ENCODE data around the gene ABCB10.

Gene ABCB10

DNA sequence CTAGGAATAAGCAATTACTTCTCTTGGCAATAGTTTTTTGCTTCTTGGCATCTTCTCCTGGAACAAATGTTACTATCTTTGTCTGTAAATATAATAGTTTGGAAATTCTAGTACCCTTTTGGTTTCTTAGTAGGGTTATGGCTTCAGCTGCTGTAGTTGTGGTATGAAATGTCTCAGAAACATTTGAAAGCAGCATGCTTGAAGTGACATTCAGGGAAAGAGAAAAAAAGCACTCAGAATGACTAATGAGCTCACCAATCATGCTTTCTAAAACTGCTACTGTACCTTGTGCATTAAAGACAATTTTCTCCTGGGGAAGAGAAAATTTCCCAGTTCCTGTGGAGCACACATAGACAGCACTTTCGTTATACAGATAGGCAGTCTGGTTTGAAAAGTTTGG is 71.3 kb downstream of the ABCB10 start:
- Histone ChIP-seq H4K20me1 (ENCODE audit: insufficient read depth) (no peaks in the 10 kb centered on the region), H3K27me3 (ENCODE audit: insufficient read depth, low read depth) (no peaks in the 10 kb centered on the region), H3K4me2 (no peak overlapping the region), H2AFZ (ENCODE audit: low read depth) (no peak overlapping the region), H3K36me3 (ENCODE audit: insufficient read depth) (peaks cover 5% of the 10 kb centered on the region; the same call in 1 of the 2 replicates), H3K27ac (no peak overlapping the region), H3K4me1 (ENCODE audit: low read depth, poor library complexity, severe bottlenecking) (no peaks in the 10 kb centered on the region), H3K9ac (no peak overlapping the region), H3K4me3 (IDR thresholded peaks at IDR 0.05; ENCODE audit: insufficient read depth, low read depth, low read length) (no peak overlapping the region), H3K79me2 (ENCODE audit: insufficient read depth, low read depth) (no peaks in the 10 kb centered on the region)
- TF ChIP-seq, protein P1, sequence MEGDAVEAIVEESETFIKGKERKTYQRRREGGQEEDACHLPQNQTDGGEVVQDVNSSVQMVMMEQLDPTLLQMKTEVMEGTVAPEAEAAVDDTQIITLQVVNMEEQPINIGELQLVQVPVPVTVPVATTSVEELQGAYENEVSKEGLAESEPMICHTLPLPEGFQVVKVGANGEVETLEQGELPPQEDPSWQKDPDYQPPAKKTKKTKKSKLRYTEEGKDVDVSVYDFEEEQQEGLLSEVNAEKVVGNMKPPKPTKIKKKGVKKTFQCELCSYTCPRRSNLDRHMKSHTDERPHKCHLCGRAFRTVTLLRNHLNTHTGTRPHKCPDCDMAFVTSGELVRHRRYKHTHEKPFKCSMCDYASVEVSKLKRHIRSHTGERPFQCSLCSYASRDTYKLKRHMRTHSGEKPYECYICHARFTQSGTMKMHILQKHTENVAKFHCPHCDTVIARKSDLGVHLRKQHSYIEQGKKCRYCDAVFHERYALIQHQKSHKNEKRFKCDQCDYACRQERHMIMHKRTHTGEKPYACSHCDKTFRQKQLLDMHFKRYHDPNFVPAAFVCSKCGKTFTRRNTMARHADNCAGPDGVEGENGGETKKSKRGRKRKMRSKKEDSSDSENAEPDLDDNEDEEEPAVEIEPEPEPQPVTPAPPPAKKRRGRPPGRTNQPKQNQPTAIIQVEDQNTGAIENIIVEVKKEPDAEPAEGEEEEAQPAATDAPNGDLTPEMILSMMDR (conservative IDR thresholded peaks at IDR 0.05; ENCODE audit: low read depth, low read length), result no peak

DNA sequence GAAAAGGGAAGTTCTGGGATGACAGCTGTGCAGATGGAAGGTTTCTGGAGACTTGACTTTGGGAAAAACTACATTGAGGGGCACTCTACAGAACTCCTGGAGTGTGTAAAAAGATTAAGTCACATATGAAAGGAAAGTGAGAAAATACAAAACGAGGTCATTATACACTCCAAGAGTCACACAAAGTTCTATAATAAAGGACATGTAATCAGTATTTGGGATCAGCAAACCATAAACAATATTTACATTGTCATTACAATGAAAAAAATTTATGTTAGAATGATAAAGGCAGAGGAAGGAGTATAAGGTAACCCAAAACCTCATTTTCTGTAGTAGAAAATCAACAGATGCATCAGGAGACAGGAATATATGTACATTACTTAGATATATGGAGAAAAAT is 73.2 kb downstream of the ABCB10 start:
- no peaks in the 10 kb centered on the region for H3K79me2 ChIP-seq (ENCODE audit: insufficient read depth, low read depth)
- no peaks in the 10 kb centered on the region for H3K4me1 ChIP-seq (ENCODE audit: low read depth, poor library complexity, severe bottlenecking)
- H3K4me2 ChIP-seq, result no peak overlapping the region
- no peak overlapping the region for H2AFZ ChIP-seq (ENCODE audit: low read depth)
- H3K9ac ChIP-seq, result no peak overlapping the region
- H4K20me1 ChIP-seq (ENCODE audit: insufficient read depth), result no peaks in the 10 kb centered on the region
- no peak overlapping the region for H3K27ac ChIP-seq
- TF ChIP-seq, protein P1 (conservative IDR thresholded peaks at IDR 0.05; ENCODE audit: low read depth, low read length), result no peak
- peaks cover 5% of the 10 kb centered on the region; the same call in 1 of the 2 replicates for H3K36me3 ChIP-seq (ENCODE audit: insufficient read depth)
- no peaks in the 10 kb centered on the region for H3K27me3 ChIP-seq (ENCODE audit: insufficient read depth, low read depth)
- no peak overlapping the region for H3K4me3 ChIP-seq (IDR thresholded peaks at IDR 0.05; ENCODE audit: insufficient read depth, low read depth, low read length)

DNA sequence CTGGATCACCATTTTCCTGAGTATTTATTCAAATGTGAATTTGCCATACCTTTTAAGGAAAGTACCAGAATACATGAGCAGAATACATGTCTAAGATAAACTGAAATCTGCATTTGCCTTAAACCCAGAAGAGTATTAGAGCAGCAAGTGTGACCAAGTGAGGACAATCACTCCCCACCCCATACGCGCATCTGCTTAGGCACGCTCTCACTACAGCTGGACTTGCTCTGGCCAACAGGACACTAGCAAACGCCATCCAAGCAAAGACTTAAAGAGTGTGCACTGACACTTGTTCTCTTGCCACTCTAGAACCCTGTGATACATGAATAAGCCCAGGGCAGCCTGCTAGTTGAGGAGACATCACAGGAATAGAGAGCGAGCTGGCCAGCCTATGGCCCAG is 76.0 kb downstream of the ABCB10 start:
- Histone ChIP-seq H2AFZ (ENCODE audit: low read depth) (no peak overlapping the region), H4K20me1 (ENCODE audit: insufficient read depth) (no peaks in the 10 kb centered on the region), H3K4me1 (ENCODE audit: low read depth, poor library complexity, severe bottlenecking) (peaks cover 15% of the 10 kb centered on the region), H3K36me3 (ENCODE audit: insufficient read depth) (peaks cover 5% of the 10 kb centered on the region; the same call in 1 of the 2 replicates), H3K4me2 (no peak overlapping the region), H3K27me3 (ENCODE audit: insufficient read depth, low read depth) (no peaks in the 10 kb centered on the region), H3K4me3 (IDR thresholded peaks at IDR 0.05; ENCODE audit: insufficient read depth, low read depth, low read length) (no peak overlapping the region), H3K27ac (no peak overlapping the region), H3K9ac (no peak overlapping the region), H3K79me2 (ENCODE audit: insufficient read depth, low read depth) (no peaks in the 10 kb centered on the region)
- TF ChIP-seq, protein P1 (conservative IDR thresholded peaks at IDR 0.05; ENCODE audit: low read depth, low read length), result no peak

DNA sequence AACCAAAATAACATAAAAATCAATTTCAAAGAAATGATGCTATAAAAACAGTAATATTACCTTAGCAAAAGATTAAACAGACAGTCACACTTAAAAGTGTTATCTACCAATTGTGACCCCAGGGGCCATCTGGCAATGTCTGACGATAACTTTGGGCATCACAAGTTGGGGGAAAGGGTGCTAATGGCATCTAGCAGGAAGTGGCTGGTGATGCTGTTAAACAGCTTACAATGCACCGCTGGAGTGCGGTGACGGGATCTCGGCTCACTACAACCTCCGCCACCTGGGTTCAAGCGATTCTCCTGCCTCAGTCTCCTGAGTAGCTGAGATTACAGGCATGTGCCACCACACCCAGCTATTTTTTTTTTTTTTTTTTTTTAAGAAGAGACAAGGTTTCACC is 78.0 kb downstream of the ABCB10 start:
- H3K9ac ChIP-seq, result no peak overlapping the region
- peaks cover 15% of the 10 kb centered on the region for H3K4me1 ChIP-seq (ENCODE audit: low read depth, poor library complexity, severe bottlenecking)
- H3K79me2 ChIP-seq (ENCODE audit: insufficient read depth, low read depth), result no peaks in the 10 kb centered on the region
- H3K27ac ChIP-seq, result no peak overlapping the region
- no peaks in the 10 kb centered on the region for H3K27me3 ChIP-seq (ENCODE audit: insufficient read depth, low read depth)
- TF ChIP-seq, protein P1 (conservative IDR thresholded peaks at IDR 0.05; ENCODE audit: low read depth, low read length), result no peak
- no peak overlapping the region for H3K4me3 ChIP-seq (IDR thresholded peaks at IDR 0.05; ENCODE audit: insufficient read depth, low read depth, low read length)
- H4K20me1 ChIP-seq (ENCODE audit: insufficient read depth), result no peaks in the 10 kb centered on the region
- peaks cover 6% of the 10 kb centered on the region; the same call in 1 of the 2 replicates for H3K36me3 ChIP-seq (ENCODE audit: insufficient read depth)
- no peak overlapping the region for H2AFZ ChIP-seq (ENCODE audit: low read depth)
- no peak overlapping the region for H3K4me2 ChIP-seq
